ENCODE measurements around the gene SPRYD3.

SPRYD3 gene

GRCh38 chr12:53107122-53107521 is 27.9 kb upstream of the SPRYD3 start:
- TF ChIP-seq CTCF (IDR thresholded peaks at IDR 0.05; ENCODE audit: low read depth, low read length), result no peak
- no peak overlapping the region for H3K4me3 ChIP-seq (ENCODE audit: low read depth, low read length)

GRCh38 chr12:53105712-53106439 is 26.7 kb upstream of the SPRYD3 start:
- no peak overlapping the region for H3K4me3 ChIP-seq (ENCODE audit: low read depth, low read length)
- in situ Hi-C loops (cut with HindIII; ENCODE audit: low sequenced_read_pairs), result no loop called here
- DNase-seq (ENCODE audit: low read depth, low spot score), result no peak
- no peak for TF ChIP-seq CTCF (IDR thresholded peaks at IDR 0.05; ENCODE audit: low read depth, low read length)

More at GRCh38 chr12:53107122-53107521, 27.9 kb upstream of the SPRYD3 start:
- in situ Hi-C loops (cut with HindIII; ENCODE audit: low sequenced_read_pairs), result no loop called here
- no peak for DNase-seq (ENCODE audit: low read depth, low spot score)

GRCh38 chr12:53105256-53105655 is 26.1 kb upstream of the SPRYD3 start:
- no peak for DNase-seq (ENCODE audit: low read depth, low spot score)
- in situ Hi-C loops (cut with HindIII; ENCODE audit: low sequenced_read_pairs), result no loop called here
- no peak overlapping the region for H3K4me3 ChIP-seq (ENCODE audit: low read depth, low read length)
- no peak for TF ChIP-seq CTCF (IDR thresholded peaks at IDR 0.05; ENCODE audit: low read depth, low read length)

- DNase-seq (ENCODE audit: low read depth, low spot score), result no peak
- in situ Hi-C loops (cut with HindIII; ENCODE audit: low sequenced_read_pairs), result no loop called here
- TF ChIP-seq CTCF (IDR thresholded peaks at IDR 0.05; ENCODE audit: low read depth, low read length), result no peak
- no peak overlapping the region for H3K4me3 ChIP-seq (ENCODE audit: low read depth, low read length)
Measured at GRCh38 chr12:53103860-53104305, 24.7 kb upstream of the SPRYD3 start.

- TF ChIP-seq CTCF (IDR thresholded peaks at IDR 0.05; ENCODE audit: low read depth, low read length), result no peak
- no peak for DNase-seq (ENCODE audit: low read depth, low spot score)
- H3K4me3 ChIP-seq (ENCODE audit: low read depth, low read length), result no peak within 1 kb of the TSS
- in situ Hi-C loops (cut with HindIII; ENCODE audit: low sequenced_read_pairs), result no loop called here
Measured at GRCh38 chr12:53102883-53103807, 24.0 kb upstream of the SPRYD3 start, which contains the start of gene SOAT2. Gene SOAT2 (plus strand): TSS chr12:53103486. CDS start chr12:53103578, 92 bp downstream.

- in situ Hi-C loops (cut with HindIII; ENCODE audit: low sequenced_read_pairs), result no loop called here
- no peak for TF ChIP-seq CTCF (IDR thresholded peaks at IDR 0.05; ENCODE audit: low read depth, low read length)
- H3K4me3 ChIP-seq (ENCODE audit: low read depth, low read length), result no peak overlapping the region
- no peak for DNase-seq (ENCODE audit: low read depth, low spot score)
Measured at GRCh38 chr12:53101931-53102781, 23.0 kb upstream of the SPRYD3 start.

All from astrocyte of the spinal cord (primary cell).